Liver (tissue), 9 donors: ENCODE results near the gene PKP4. TPM values are rescaled to one million over a fixed set of nuclear protein-coding genes. Genes with fewer than 3 reads are reported as not detected.

Experiments
- DNase-seq: peaks from one replicate; pipeline ENCODE4 v3.0.0-alpha.2; 2017; ENCODE audit warnings: low spot score
- H3K27ac ChIP-seq, 2 donors: one replicate each; pipeline ENCODE4 v1.7.0; 2013; ENCODE audit warnings: inconsistent platforms in 2 of 2, low read length in 2 of 2, control low read depth in 1 of 2, low read depth in 1 of 2, mild to moderate bottlenecking in 1 of 2
- H3K27me3 ChIP-seq, 4 donors: one replicate each; pipeline versions ENCODE4 v1.6.1 to v1.7.0; 2013; ENCODE audit warnings: low read length in 3 of 4, inconsistent platforms in 1 of 4, mild to moderate bottlenecking in 1 of 4, moderate library complexity in 1 of 4; ENCODE audit not compliant: control insufficient read depth in 4 of 4, insufficient read depth in 4 of 4
- H3K36me3 ChIP-seq, 4 donors: one replicate each; pipeline versions ENCODE4 v1.6.1 to v1.7.0; 2013; ENCODE audit warnings: low read length in 3 of 4, mild to moderate bottlenecking in 3 of 4, low read depth in 1 of 4, moderate library complexity in 1 of 4; ENCODE audit not compliant: control insufficient read depth in 4 of 4, insufficient read depth in 3 of 4
- H3K4me1 ChIP-seq, 4 donors: one replicate each; pipeline versions ENCODE4 v1.6.1 to v1.7.0; 2013; ENCODE audit warnings: low read length in 3 of 4, mild to moderate bottlenecking in 3 of 4, moderate library complexity in 1 of 4; ENCODE audit not compliant: control insufficient read depth in 4 of 4, insufficient read depth in 4 of 4
- H3K4me3 ChIP-seq, 3 donors: one replicate each; pipeline versions ENCODE4 v1.6.1 to v1.7.0; 2013; ENCODE audit warnings: low read length in 3 of 3, control low read depth in 1 of 3, low read depth in 1 of 3, mild to moderate bottlenecking in 1 of 3
- H3K9ac ChIP-seq, 2 donors: one replicate each; pipeline ENCODE4 v1.7.0; 2013; ENCODE audit warnings: low read length in 2 of 2, mild to moderate bottlenecking in 2 of 2, moderate library complexity in 2 of 2, control low read depth in 1 of 2, low read depth in 1 of 2
- H3K9me3 ChIP-seq, 4 donors: one replicate each; pipeline versions ENCODE4 v1.6.1 to v1.7.0; 2013; ENCODE audit warnings: low read length in 3 of 4; ENCODE audit not compliant: control insufficient read depth in 4 of 4
- EGR1 ChIP-seq, 2 donors: IDR thresholded peaks; 2 replicates each; pipeline ENCODE4 v1.6.1; 2016 to 2018; ENCODE audit warnings: antibody characterized with exemption in 2 of 2, low read depth in 2 of 2
- GABPA ChIP-seq, 2 donors: IDR thresholded peaks in 1 of 2; conservative IDR thresholded peaks in 1 of 2; 2 replicates each; pipeline ENCODE4 v1.6.1; 2016; ENCODE audit warnings: antibody characterized with exemption in 2 of 2, mild to moderate bottlenecking in 1 of 2, moderate library complexity in 1 of 2
- HNF4A ChIP-seq, 2 donors: conservative IDR thresholded peaks; 2 replicates each; pipeline ENCODE4 v1.6.1; 2016; ENCODE audit warnings: antibody characterized with exemption in 2 of 2, mild to moderate bottlenecking in 2 of 2
- HNF4G ChIP-seq: IDR thresholded peaks from 2 replicates; pipeline ENCODE4 v1.6.1; 2016; ENCODE audit warnings: antibody characterized with exemption
- JUND ChIP-seq, 2 donors: IDR thresholded peaks; 2 replicates each; pipeline ENCODE4 v1.6.1; 2016; ENCODE audit warnings: antibody characterized with exemption in 2 of 2
- NR2F2 ChIP-seq: IDR thresholded peaks from 2 replicates; pipeline ENCODE4 v1.6.1; 2016; ENCODE audit warnings: antibody characterized with exemption
- RAD21 ChIP-seq, 2 donors: IDR thresholded peaks; 2 replicates each; pipeline ENCODE4 v1.6.1; 2016; ENCODE audit warnings: antibody characterized with exemption in 2 of 2, mild to moderate bottlenecking in 2 of 2
- RXRA ChIP-seq, 2 donors: IDR thresholded peaks; 2 replicates each; pipeline ENCODE4 v1.6.1; 2017 to 2018; ENCODE audit warnings: antibody characterized with exemption in 2 of 2, mild to moderate bottlenecking in 1 of 2
- SP1 ChIP-seq: IDR thresholded peaks from 2 replicates; pipeline ENCODE4 v1.6.1; 2018; ENCODE audit warnings: antibody characterized with exemption, mild to moderate bottlenecking
- polyA plus RNA-seq, 2 donors: library from polyadenylated mRNA; stranded (reverse) in 1 of 2; unstranded in 1 of 2; fragments of 200-250 nt in 1 of 2; fragments of >200 nt in 1 of 2; fragmentation: Nextera tagmentation in 1 of 2; extraction: Ambion mirVana in 1 of 2; gene quantifications; one replicate each; pipeline versions ENCODE4 v1.2.1 to v1.2.3, GENCODE V29; 2013 to 2015
- total RNA-seq, 2 donors: library from RNA; depleted of rRNA; stranded (reverse); fragments of >200 nt; gene quantifications; one replicate each; pipeline ENCODE4 v1.2.3, GENCODE V29; 2014
- TF ChIP-seq, protein P1 (sequence below): fragments of 150-350 bp; IDR thresholded peaks from 2 replicates; pipeline ENCODE4 v1.5.1; 2017; ENCODE audit warnings: improper control_type of control experiment, low read depth, low read length; ENCODE audit not compliant: missing input control
- TF ChIP-seq, protein P2 (sequence below): IDR thresholded peaks from 2 replicates; pipeline ENCODE4 v1.6.1; 2016; ENCODE audit warnings: antibody characterized with exemption
- TF ChIP-seq, protein P3 (sequence below): IDR thresholded peaks from 2 replicates; pipeline ENCODE4 v1.6.1; 2016; ENCODE audit warnings: antibody characterized with exemption
- TF ChIP-seq, protein P4 (sequence below): IDR thresholded peaks from 2 replicates; pipeline ENCODE4 v1.6.1; 2016; ENCODE audit warnings: antibody characterized with exemption
- TF ChIP-seq, protein P5 (sequence below): IDR thresholded peaks from 2 replicates; pipeline ENCODE4 v1.6.1; 2016; ENCODE audit warnings: antibody characterized with exemption, mild to moderate bottlenecking
- donor health status: healthy.
- donor health status: healthy.
- donor health status: healthy.
- donor health status: healthy.
- donor health status: healthy.

Gene PKP4
- total and polyA plus RNA-seq, 4 donors = 7.7 to 33.8 (median 19.0) TPM

DNA sequence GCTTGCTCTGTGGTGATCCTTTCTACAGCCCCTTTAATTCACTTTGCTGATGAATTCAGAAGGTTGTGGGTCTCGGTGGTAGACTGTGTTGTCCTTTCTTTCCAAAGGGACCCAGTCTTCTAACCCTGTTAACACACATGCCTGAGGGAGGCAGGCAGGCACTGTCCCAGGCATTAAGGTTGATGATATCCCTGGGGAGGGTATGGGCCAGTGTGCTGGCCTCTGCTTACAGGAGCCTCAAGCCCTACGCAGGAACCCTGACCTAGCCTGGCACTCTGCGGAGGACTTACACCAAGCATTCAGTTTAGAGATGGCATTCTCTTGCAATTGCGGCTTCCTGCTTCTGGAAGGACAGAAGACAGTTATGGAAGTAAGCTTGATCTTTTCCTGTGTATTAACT, 102.5 kb downstream of the PKP4 start (continued):
- TF ChIP-seq, protein P1, sequence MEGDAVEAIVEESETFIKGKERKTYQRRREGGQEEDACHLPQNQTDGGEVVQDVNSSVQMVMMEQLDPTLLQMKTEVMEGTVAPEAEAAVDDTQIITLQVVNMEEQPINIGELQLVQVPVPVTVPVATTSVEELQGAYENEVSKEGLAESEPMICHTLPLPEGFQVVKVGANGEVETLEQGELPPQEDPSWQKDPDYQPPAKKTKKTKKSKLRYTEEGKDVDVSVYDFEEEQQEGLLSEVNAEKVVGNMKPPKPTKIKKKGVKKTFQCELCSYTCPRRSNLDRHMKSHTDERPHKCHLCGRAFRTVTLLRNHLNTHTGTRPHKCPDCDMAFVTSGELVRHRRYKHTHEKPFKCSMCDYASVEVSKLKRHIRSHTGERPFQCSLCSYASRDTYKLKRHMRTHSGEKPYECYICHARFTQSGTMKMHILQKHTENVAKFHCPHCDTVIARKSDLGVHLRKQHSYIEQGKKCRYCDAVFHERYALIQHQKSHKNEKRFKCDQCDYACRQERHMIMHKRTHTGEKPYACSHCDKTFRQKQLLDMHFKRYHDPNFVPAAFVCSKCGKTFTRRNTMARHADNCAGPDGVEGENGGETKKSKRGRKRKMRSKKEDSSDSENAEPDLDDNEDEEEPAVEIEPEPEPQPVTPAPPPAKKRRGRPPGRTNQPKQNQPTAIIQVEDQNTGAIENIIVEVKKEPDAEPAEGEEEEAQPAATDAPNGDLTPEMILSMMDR = no peak
- no peak for TF ChIP-seq EGR1 (IDR thresholded peaks at IDR 0.05; ENCODE audit: low read depth in 2 of 2)

DNA sequence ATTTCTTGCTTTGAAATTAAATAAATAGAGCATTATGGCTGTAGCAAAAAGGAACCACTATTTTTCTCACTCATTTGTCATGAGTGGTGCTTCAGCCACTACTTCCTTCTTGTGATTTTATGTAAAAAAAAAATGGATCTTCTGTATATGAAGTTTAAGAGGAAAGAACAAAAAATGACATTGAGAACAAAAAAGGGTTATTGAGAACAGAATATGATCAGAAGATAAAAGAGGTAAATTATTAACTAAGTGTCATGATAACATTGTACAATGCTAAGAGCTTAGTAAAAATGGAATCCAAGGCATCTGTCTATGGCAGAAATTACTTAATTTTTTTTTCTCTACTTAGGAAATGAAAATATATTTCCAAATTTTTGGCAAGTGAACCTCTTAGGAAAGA, 103.5 kb downstream of the PKP4 start:
- Histone ChIP-seq H3K9me3 (no peaks in the 10 kb centered on the region), H3K27ac (no peak overlapping the region), H3K4me1 (peaks cover 0 to 3% (median 0%) of the 10 kb centered on the region in 4 donors), H3K36me3 (no peaks in the 10 kb centered on the region), H3K4me3 (no peak overlapping the region), H3K27me3 (no peaks in the 10 kb centered on the region), H3K9ac (no peak overlapping the region)
- no peak for DNase-seq
- TF ChIP-seq, protein P2, sequence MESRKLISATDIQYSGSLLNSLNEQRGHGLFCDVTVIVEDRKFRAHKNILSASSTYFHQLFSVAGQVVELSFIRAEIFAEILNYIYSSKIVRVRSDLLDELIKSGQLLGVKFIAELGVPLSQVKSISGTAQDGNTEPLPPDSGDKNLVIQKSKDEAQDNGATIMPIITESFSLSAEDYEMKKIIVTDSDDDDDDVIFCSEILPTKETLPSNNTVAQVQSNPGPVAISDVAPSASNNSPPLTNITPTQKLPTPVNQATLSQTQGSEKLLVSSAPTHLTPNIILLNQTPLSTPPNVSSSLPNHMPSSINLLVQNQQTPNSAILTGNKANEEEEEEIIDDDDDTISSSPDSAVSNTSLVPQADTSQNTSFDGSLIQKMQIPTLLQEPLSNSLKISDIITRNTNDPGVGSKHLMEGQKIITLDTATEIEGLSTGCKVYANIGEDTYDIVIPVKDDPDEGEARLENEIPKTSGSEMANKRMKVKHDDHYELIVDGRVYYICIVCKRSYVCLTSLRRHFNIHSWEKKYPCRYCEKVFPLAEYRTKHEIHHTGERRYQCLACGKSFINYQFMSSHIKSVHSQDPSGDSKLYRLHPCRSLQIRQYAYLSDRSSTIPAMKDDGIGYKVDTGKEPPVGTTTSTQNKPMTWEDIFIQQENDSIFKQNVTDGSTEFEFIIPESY = no peak
- TF ChIP-seq SP1 (no peak), EGR1 (IDR thresholded peaks at IDR 0.05; ENCODE audit: low read depth in 2 of 2) (no peak), JUND (IDR thresholded peaks at IDR 0.05) (no peak), HNF4A (conservative IDR thresholded peaks at IDR 0.05) (no peak), GABPA (IDR thresholded peaks at IDR 0.05 in 1 of 2, conservative IDR thresholded peaks at IDR 0.05 in 1 of 2) (no peak), RXRA (IDR thresholded peaks at IDR 0.05) (no peak), NR2F2 (no peak), HNF4G (no peak), RAD21 (IDR thresholded peaks at IDR 0.05) (no peak)
- TF ChIP-seq, protein P3, sequence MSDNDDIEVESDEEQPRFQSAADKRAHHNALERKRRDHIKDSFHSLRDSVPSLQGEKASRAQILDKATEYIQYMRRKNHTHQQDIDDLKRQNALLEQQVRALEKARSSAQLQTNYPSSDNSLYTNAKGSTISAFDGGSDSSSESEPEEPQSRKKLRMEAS = no peak
- TF ChIP-seq, protein P4, sequence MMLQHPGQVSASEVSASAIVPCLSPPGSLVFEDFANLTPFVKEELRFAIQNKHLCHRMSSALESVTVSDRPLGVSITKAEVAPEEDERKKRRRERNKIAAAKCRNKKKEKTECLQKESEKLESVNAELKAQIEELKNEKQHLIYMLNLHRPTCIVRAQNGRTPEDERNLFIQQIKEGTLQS = no peak
- TF ChIP-seq, protein P1 = no peak
- TF ChIP-seq, protein P5, sequence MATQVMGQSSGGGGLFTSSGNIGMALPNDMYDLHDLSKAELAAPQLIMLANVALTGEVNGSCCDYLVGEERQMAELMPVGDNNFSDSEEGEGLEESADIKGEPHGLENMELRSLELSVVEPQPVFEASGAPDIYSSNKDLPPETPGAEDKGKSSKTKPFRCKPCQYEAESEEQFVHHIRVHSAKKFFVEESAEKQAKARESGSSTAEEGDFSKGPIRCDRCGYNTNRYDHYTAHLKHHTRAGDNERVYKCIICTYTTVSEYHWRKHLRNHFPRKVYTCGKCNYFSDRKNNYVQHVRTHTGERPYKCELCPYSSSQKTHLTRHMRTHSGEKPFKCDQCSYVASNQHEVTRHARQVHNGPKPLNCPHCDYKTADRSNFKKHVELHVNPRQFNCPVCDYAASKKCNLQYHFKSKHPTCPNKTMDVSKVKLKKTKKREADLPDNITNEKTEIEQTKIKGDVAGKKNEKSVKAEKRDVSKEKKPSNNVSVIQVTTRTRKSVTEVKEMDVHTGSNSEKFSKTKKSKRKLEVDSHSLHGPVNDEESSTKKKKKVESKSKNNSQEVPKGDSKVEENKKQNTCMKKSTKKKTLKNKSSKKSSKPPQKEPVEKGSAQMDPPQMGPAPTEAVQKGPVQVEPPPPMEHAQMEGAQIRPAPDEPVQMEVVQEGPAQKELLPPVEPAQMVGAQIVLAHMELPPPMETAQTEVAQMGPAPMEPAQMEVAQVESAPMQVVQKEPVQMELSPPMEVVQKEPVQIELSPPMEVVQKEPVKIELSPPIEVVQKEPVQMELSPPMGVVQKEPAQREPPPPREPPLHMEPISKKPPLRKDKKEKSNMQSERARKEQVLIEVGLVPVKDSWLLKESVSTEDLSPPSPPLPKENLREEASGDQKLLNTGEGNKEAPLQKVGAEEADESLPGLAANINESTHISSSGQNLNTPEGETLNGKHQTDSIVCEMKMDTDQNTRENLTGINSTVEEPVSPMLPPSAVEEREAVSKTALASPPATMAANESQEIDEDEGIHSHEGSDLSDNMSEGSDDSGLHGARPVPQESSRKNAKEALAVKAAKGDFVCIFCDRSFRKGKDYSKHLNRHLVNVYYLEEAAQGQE = no peak
